HCT116 (cell line): ENCODE measurements around the gene SUPT3H.

Experiments
- CEBPB ChIP-seq: IDR thresholded peaks from 2 replicates; pipeline ENCODE4 v1.6.1; 2012; ENCODE audit warnings: low read depth
- MAX ChIP-seq: IDR thresholded peaks from 2 replicates; pipeline ENCODE4 v1.6.1; 2012
- POLR2AphosphoS5 ChIP-seq: IDR thresholded peaks from 2 replicates; pipeline ENCODE4 v1.6.1; 2011; ENCODE audit warnings: mild to moderate bottlenecking, low read depth, low read length, moderate library complexity
- RAD21 ChIP-seq: IDR thresholded peaks from 2 replicates; pipeline ENCODE4 v1.6.1; 2012; ENCODE audit warnings: low read depth, mild to moderate bottlenecking
- REST ChIP-seq: IDR thresholded peaks from 2 replicates; pipeline ENCODE4 v1.6.1; 2012; ENCODE audit warnings: low read depth
- YY1 ChIP-seq: IDR thresholded peaks from 2 replicates; pipeline ENCODE4 v1.6.1; 2011; ENCODE audit warnings: low read length, low read depth, moderate library complexity, mild to moderate bottlenecking; ENCODE audit not compliant: insufficient replicate concordance; ENCODE audit errors: extremely low read depth
- TF ChIP-seq, protein P1 (sequence below), 3 experiments: fragments of 200-600 bp in 1 of 3; sonication (generic) in 1 of 3; IDR thresholded peaks in 2 of 3; conservative IDR thresholded peaks in 1 of 3; 2 replicates each; pipeline ENCODE4 v1.5.1; 2012 to 2017; ENCODE audit warnings: low read depth in 2 of 3, low read length in 2 of 3, antibody characterized with exemption in 1 of 3, borderline replicate concordance in 1 of 3, control low read depth in 1 of 3, mild to moderate bottlenecking in 1 of 3, mixed read lengths in 1 of 3, mixed run types in 1 of 3, moderate library complexity in 1 of 3; ENCODE audit not compliant: insufficient read depth in 1 of 3
- TF ChIP-seq, protein P2 (sequence below): IDR thresholded peaks from 2 replicates; pipeline ENCODE4 v1.6.1; 2011; ENCODE audit warnings: mild to moderate bottlenecking, low read length, moderate library complexity; ENCODE audit not compliant: insufficient replicate concordance; ENCODE audit errors: extremely low read depth

DNA sequence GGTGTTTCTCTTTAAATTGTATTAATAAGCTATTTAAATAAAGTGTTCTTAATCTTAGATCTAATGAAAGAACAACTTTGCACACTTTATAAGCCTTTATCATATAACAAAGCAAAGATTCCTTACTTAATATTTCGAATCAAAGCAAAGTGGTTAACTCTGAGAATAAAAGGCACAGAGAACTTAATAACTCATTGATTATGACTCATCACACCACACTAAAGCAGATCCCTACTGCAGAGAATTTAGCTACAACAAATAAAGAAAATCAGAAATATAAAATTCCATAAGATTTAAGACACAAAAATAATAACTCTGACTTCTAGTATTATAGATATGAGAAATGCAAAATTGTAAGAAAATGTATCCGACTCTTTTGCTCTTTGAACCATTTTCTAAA lies 185.2 kb downstream of the SUPT3H start:
- TF ChIP-seq POLR2AphosphoS5 (no peak), RAD21 (no peak), YY1 (no peak), CEBPB (no peak), MAX (no peak), REST (no peak)
- TF ChIP-seq, protein P1, sequence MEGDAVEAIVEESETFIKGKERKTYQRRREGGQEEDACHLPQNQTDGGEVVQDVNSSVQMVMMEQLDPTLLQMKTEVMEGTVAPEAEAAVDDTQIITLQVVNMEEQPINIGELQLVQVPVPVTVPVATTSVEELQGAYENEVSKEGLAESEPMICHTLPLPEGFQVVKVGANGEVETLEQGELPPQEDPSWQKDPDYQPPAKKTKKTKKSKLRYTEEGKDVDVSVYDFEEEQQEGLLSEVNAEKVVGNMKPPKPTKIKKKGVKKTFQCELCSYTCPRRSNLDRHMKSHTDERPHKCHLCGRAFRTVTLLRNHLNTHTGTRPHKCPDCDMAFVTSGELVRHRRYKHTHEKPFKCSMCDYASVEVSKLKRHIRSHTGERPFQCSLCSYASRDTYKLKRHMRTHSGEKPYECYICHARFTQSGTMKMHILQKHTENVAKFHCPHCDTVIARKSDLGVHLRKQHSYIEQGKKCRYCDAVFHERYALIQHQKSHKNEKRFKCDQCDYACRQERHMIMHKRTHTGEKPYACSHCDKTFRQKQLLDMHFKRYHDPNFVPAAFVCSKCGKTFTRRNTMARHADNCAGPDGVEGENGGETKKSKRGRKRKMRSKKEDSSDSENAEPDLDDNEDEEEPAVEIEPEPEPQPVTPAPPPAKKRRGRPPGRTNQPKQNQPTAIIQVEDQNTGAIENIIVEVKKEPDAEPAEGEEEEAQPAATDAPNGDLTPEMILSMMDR (IDR thresholded peaks at IDR 0.05 in 2 of 3, conservative IDR thresholded peaks at IDR 0.05 in 1 of 3; ENCODE audit: borderline replicate concordance in 1 of 3, insufficient read depth in 1 of 3, low read depth in 2 of 3, low read length in 2 of 3) = no peak
- TF ChIP-seq, protein P2, sequence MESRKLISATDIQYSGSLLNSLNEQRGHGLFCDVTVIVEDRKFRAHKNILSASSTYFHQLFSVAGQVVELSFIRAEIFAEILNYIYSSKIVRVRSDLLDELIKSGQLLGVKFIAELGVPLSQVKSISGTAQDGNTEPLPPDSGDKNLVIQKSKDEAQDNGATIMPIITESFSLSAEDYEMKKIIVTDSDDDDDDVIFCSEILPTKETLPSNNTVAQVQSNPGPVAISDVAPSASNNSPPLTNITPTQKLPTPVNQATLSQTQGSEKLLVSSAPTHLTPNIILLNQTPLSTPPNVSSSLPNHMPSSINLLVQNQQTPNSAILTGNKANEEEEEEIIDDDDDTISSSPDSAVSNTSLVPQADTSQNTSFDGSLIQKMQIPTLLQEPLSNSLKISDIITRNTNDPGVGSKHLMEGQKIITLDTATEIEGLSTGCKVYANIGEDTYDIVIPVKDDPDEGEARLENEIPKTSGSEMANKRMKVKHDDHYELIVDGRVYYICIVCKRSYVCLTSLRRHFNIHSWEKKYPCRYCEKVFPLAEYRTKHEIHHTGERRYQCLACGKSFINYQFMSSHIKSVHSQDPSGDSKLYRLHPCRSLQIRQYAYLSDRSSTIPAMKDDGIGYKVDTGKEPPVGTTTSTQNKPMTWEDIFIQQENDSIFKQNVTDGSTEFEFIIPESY = no peak
